CD4-positive, alpha-beta T cell treated with Interleukin-1 beta for 1 hour (primary cell): ENCODE measurements around the gene SHISA4.
"Not testable (repeated sequence)": the region's sequence is repeated elsewhere in the genome, so short reads cannot be mapped to it uniquely, and the experiment has no call there.

ENCODE experiments used
- DNase-seq, 2 donors: peaks; one replicate each; pipeline ENCODE4 v3.0.0-alpha.2; 2020 to 2022

SHISA4 gene

GRCh38 chr1:201899683-201900429, 11.2 kb downstream of the SHISA4 start:
- no peak for DNase-seq

- no peak for DNase-seq
Observed at GRCh38 chr1:201900476-201900875, 11.8 kb downstream of the SHISA4 start.

GRCh38 chr1:201901036-201901435, 12.3 kb downstream of the SHISA4 start:
- not testable (repeated sequence) for DNase-seq

GRCh38 chr1:201902198-201902597, 13.5 kb downstream of the SHISA4 start:
- DNase-seq, result no peak

GRCh38 chr1:201903135-201903534, 14.4 kb downstream of the SHISA4 start:
- DNase-seq, result no peak

- DNase-seq, result no peak
Observed at GRCh38 chr1:201904579-201904978, 15.9 kb downstream of the SHISA4 start.

GRCh38 chr1:201905234-201905890, 16.7 kb downstream of the SHISA4 start:
- no peak for DNase-seq

- DNase-seq, result no peak
Observed at GRCh38 chr1:201906336-201906735, 17.6 kb downstream of the SHISA4 start.

- no peak for DNase-seq
Observed at GRCh38 chr1:201907621-201908020, 18.9 kb downstream of the SHISA4 start.

GRCh38 chr1:201911826-201912571, 23.3 kb downstream of the SHISA4 start:
- no peak for DNase-seq

GRCh38 chr1:201912832-201913231, 24.1 kb downstream of the SHISA4 start:
- DNase-seq, result no peak

- DNase-seq, result no peak
Observed at GRCh38 chr1:201914456-201915235, 25.9 kb downstream of the SHISA4 start.

GRCh38 chr1:201916649-201917249, 28.1 kb downstream of the SHISA4 start:
- no peak for DNase-seq

- no peak for DNase-seq
Observed at GRCh38 chr1:201917362-201918033, 28.8 kb downstream of the SHISA4 start.

GRCh38 chr1:201918343-201918742, 29.6 kb downstream of the SHISA4 start:
- DNase-seq, result no peak

GRCh38 chr1:201921952-201922558, 33.4 kb downstream of the SHISA4 start:
- no peak for DNase-seq

- no peak for DNase-seq
Observed at GRCh38 chr1:201925301-201925567, 36.5 kb downstream of the SHISA4 start.

GRCh38 chr1:201925981-201926645, 37.4 kb downstream of the SHISA4 start:
- DNase-seq, result no peak

- DNase-seq, result no peak
Observed at GRCh38 chr1:201928266-201928665, 39.6 kb downstream of the SHISA4 start.

GRCh38 chr1:201930137-201930536, 41.4 kb downstream of the SHISA4 start:
- no peak for DNase-seq

GRCh38 chr1:201930803-201931202, 42.1 kb downstream of the SHISA4 start:
- DNase-seq, result no peak
